OCI-LY3 (cell line): Measurements from ENCODE around the gene TNFAIP8L1.

Experiments
- H2AFZ ChIP-seq: fragments of 200-600, 300-600 bp; shearing (Covaris generic); 2 replicates; pipeline ENCODE4 v1.6.0; 2014; ENCODE audit warnings: antibody characterized with exemption, low read depth, low read length
- H3K27ac ChIP-seq: fragments of 200-600, 300-600 bp; sonication (generic); 2 replicates; pipeline ENCODE4 v1.5.1; 2014; ENCODE audit warnings: mild to moderate bottlenecking, low read length, moderate library complexity, mixed read lengths
- H3K27me3 ChIP-seq: fragments of 200-600, 300-600 bp; sonication (generic); 2 replicates; pipeline ENCODE4 v1.6.1; 2014; ENCODE audit warnings: low read depth, low read length, mixed read lengths
- H3K36me3 ChIP-seq: fragments of 200-600, 300-600 bp; sonication (generic); replicated peaks from 2 replicates; pipeline ENCODE3; 2014; ENCODE audit warnings: low read depth, low read length, mixed read lengths
- H3K4me1 ChIP-seq: fragments of 300-600, 200-600 bp; sonication (generic); 2 replicates; pipeline ENCODE4 v1.6.1; 2014; ENCODE audit warnings: low read length, mixed read lengths
- H3K4me2 ChIP-seq: fragments of 200-600, 300-600 bp; sonication (generic); 2 replicates; pipeline ENCODE4 v1.6.1; 2014; ENCODE audit warnings: low read length, mixed read lengths
- H3K4me3 ChIP-seq: fragments of 300-600, 200-600 bp; sonication (generic); 2 replicates; pipeline ENCODE4 v1.5.1; 2014; ENCODE audit warnings: antibody characterized with exemption, mild to moderate bottlenecking, low read length, moderate library complexity
- H3K79me2 ChIP-seq: fragments of 300-600, 200-600 bp; shearing (Covaris generic); 2 replicates; pipeline ENCODE4 v1.6.1; 2014; ENCODE audit warnings: mild to moderate bottlenecking, low read length, mixed read lengths
- H3K9ac ChIP-seq: fragments of 300-600, 200-600 bp; shearing (Covaris generic); 2 replicates; pipeline ENCODE4 v1.6.0; 2014; ENCODE audit warnings: mild to moderate bottlenecking, low read length, moderate library complexity
- H3K9me3 ChIP-seq: fragments of 200-600, 300-600 bp; shearing (Covaris generic); 2 replicates; pipeline ENCODE4 v1.6.1; 2014; ENCODE audit warnings: low read length, mixed read lengths; ENCODE audit not compliant: insufficient read depth
- H4K20me1 ChIP-seq: fragments of 200-600, 300-600 bp; sonication (generic); 2 replicates; pipeline ENCODE4 v1.6.1; 2016; ENCODE audit warnings: low read length, mixed read lengths; ENCODE audit not compliant: insufficient read depth
- EZH2phosphoT487 ChIP-seq: fragments of 200-600 bp; shearing (Covaris generic); IDR thresholded peaks from 2 replicates; pipeline ENCODE4 v1.6.1; 2018; ENCODE audit warnings: antibody characterized with exemption, mixed run types, low read depth
- TF ChIP-seq, protein P1 (sequence below): fragments of 200-600, 300-600 bp; sonication (generic); IDR thresholded peaks from 2 replicates; pipeline ENCODE4 v1.5.1; 2014; ENCODE audit warnings: antibody characterized with exemption, low read length, low read depth

TNFAIP8L1 gene

DNA sequence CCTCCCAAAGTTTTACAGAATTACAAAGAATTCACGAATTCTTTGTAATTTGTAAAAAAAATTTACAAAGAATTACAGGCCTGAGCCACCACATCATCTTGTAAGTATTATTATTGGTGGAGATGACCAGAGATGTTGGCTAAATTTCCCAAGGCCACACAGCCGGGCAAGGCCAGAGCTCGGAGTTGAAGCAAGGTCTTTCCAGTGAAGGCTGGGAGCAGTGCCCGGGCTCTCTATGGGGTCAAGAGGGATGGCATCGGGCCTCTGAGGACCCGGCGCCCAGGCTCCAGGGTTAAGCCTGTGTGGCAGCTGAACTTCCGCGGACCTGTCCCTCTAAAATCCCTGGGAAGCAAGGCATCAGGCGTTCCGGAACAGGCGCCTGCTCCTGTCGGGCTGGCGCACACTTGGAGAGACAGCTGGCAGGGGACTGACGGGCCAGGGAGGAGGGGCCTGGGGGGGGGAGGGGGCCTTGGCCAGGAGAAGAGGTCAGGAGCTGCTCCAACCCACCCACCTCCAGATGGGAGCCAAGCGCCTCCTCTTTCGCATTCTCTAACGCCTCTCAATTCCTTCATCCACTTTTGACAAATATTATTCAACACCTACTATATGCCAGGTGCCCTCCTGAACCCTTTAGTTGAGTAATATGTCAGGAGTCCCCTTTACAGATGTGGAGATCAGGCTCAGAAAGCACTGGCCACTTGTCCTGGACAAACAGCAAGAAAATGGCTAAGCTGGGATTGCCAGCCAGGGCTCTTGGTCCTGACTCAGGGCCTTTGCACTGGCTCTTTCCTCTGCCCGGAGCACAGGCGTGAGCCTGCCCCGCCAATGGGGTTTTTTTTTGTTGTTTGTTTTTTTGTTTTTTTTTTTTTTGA lies 43.0 kb upstream of the TNFAIP8L1 start:
- peaks cover 16% of the 10 kb centered on the region; the same call in 1 of the 2 replicates for H3K27me3 ChIP-seq
- no peaks in the 10 kb centered on the region for H4K20me1 ChIP-seq
- no peak overlapping the region for H3K4me2 ChIP-seq
- H2AFZ ChIP-seq: no peak overlapping the region
- no peaks in the 10 kb centered on the region for H3K79me2 ChIP-seq
- H3K4me3 ChIP-seq: no peak overlapping the region
- no peak overlapping the region for H3K9ac ChIP-seq
- TF ChIP-seq EZH2phosphoT487: no peak
- TF ChIP-seq, protein P1, sequence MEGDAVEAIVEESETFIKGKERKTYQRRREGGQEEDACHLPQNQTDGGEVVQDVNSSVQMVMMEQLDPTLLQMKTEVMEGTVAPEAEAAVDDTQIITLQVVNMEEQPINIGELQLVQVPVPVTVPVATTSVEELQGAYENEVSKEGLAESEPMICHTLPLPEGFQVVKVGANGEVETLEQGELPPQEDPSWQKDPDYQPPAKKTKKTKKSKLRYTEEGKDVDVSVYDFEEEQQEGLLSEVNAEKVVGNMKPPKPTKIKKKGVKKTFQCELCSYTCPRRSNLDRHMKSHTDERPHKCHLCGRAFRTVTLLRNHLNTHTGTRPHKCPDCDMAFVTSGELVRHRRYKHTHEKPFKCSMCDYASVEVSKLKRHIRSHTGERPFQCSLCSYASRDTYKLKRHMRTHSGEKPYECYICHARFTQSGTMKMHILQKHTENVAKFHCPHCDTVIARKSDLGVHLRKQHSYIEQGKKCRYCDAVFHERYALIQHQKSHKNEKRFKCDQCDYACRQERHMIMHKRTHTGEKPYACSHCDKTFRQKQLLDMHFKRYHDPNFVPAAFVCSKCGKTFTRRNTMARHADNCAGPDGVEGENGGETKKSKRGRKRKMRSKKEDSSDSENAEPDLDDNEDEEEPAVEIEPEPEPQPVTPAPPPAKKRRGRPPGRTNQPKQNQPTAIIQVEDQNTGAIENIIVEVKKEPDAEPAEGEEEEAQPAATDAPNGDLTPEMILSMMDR: no peak
- peaks cover 15% of the 10 kb centered on the region for H3K4me1 ChIP-seq
- no peaks in the 10 kb centered on the region for H3K9me3 ChIP-seq
- H3K36me3 ChIP-seq: no peaks in the 10 kb centered on the region
- no peak overlapping the region for H3K27ac ChIP-seq

DNA sequence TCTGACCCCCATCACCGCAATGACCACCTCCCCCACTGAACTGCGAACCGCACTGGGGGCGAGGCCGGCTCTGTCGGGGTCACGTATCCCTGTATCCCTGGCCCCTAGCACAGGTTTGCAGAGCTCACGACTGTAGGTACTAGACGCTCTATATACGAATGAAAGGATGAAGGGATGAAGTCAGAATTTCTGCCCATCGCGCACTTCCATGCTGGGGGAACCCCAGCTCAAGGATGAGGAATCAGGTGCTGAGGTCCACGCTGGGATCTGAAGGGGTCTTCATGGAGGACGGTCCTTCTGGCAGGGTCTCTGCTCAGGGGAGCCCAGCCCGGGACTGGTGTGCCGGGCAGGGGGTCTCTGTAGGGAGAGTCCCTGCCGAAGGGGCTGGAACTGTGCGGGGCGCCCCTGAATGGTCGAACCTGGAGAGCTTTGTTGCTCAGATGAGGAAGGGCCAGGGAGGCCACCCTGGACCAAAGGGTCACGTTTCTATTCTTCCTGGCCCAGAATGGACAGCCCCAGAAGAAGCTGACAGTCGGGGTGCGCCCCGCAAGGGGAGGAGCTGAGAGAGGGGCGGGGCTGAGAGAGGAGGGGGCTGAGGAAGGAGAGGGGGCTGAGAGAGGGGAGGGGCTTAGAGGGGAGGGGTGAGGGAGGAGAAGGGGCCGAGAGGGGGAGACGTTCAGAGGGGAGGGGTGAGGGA lies 41.9 kb upstream of the TNFAIP8L1 start:
- Histone ChIP-seq H3K9me3 (no peaks in the 10 kb centered on the region), H3K9ac (peak overlapping the region; percentile 8; the same call in 1 of the 2 replicates), H3K4me2 (peak overlapping the region; percentile 65), H3K36me3 (no peaks in the 10 kb centered on the region), H3K4me1 (peaks cover 10% of the 10 kb centered on the region; the same call in 1 of the 2 replicates), H3K27me3 (peaks cover 24% of the 10 kb centered on the region; the same call in 1 of the 2 replicates), H3K4me3 (peak overlapping the region; percentile 74), H3K79me2 (no peaks in the 10 kb centered on the region), H2AFZ (no peak overlapping the region; the same call in 1 of the 2 replicates), H3K27ac (no peak overlapping the region), H4K20me1 (no peaks in the 10 kb centered on the region)
- TF ChIP-seq, protein P1: no peak
- no peak for TF ChIP-seq EZH2phosphoT487

DNA sequence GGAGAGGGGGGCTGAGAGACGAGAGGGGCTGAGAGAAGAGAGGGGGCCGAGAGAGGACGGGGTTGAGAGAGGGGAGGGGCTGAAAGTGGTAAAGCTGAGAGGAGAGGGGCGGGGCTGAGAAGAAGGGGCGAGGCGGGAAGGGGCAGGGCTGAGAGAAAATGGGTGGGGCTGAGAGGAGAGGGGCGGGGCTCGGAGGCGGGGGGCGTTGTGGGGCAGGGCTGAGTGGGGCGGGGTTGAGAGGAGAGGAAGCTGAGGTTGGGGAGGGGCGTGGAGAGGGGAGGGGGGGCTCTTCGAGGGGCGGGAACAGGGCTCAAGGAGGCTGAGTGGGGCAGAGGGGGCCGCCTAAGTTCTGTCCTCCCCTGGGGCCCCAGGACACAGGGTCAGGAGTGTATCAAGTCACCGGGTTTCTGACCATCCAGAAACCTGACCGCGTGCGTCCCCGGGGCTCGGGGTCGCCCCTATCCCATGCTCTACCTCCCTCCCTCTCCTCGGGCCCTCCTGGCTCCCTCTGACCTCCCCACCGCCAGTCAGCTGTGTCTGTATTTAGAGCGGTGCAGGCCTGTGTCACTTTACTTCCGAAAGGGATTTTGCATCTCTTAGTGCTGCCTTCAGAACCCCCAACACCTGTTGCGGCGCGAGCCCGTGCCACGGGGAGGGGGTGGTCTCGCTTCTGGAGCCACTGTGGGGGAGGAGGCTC lies 41.2 kb upstream of the TNFAIP8L1 start:
- no peaks in the 10 kb centered on the region for H3K9me3 ChIP-seq
- H3K79me2 ChIP-seq: no peaks in the 10 kb centered on the region
- H3K27ac ChIP-seq: no peak overlapping the region
- H2AFZ ChIP-seq: peak overlapping the region; percentile 56; the same call in 1 of the 2 replicates
- TF ChIP-seq EZH2phosphoT487: no peak
- TF ChIP-seq, protein P1: no peak
- peak overlapping the region; percentile 92 for H3K4me2 ChIP-seq
- no peaks in the 10 kb centered on the region for H4K20me1 ChIP-seq
- peaks cover 25% of the 10 kb centered on the region; the same call in 1 of the 2 replicates for H3K27me3 ChIP-seq
- peak overlapping the region; percentile 50 for H3K9ac ChIP-seq
- peaks cover 10% of the 10 kb centered on the region; the same call in 1 of the 2 replicates for H3K4me1 ChIP-seq
- H3K4me3 ChIP-seq: peak overlapping the region; percentile 74
- no peaks in the 10 kb centered on the region for H3K36me3 ChIP-seq
